CD14-positive monocyte (primary cell): ENCODE data around the gene PROKR2. TPM values are rescaled to one million over a fixed set of nuclear protein-coding genes. Genes with fewer than 3 reads are reported as not detected.
A peak's percentile ranks its signal among the peaks of the same experiment; 100 is the strongest.

Source experiments
- DNase-seq, 3 donors: peaks; one replicate each; pipeline ENCODE4 v3.0.0-alpha.2; 2011 to 2022
- H2AFZ ChIP-seq: 2 replicates; pipeline ENCODE4 v1.6.0; 2012; ENCODE audit warnings: mild to moderate bottlenecking, low read depth, low read length, inconsistent platforms; ENCODE audit not compliant: insufficient read depth, poor library complexity, severe bottlenecking
- H3K27ac ChIP-seq, 2 donors: 1 replicate in 1 of 2; 2 replicates in 1 of 2; pipeline ENCODE4 v1.5.1; 2012 to 2013; ENCODE audit warnings: low read length in 2 of 2, control low read depth in 1 of 2, inconsistent platforms in 1 of 2, low read depth in 1 of 2, mild to moderate bottlenecking in 1 of 2
- H3K27me3 ChIP-seq, 2 donors: one replicate each; pipeline versions ENCODE4 v1.6.0 to v1.6.1; 2011 to 2013; ENCODE audit warnings: low read length in 2 of 2; ENCODE audit not compliant: control insufficient read depth in 2 of 2, insufficient read depth in 2 of 2
- H3K36me3 ChIP-seq, 2 donors: replicated peaks in 1 of 2; 1 replicate in 1 of 2; 2 replicates in 1 of 2; pipeline versions ENCODE4 v1.5.1 to v1.6.1; 2012 to 2013; ENCODE audit warnings: low read length in 2 of 2, control low read depth in 1 of 2, inconsistent platforms in 1 of 2, mild to moderate bottlenecking in 1 of 2; ENCODE audit not compliant: insufficient read depth in 2 of 2, control insufficient read depth in 1 of 2
- H3K4me1 ChIP-seq, 2 donors: 1 replicate in 1 of 2; 2 replicates in 1 of 2; pipeline versions ENCODE4 v1.5.1 to v1.6.1; 2012 to 2013; ENCODE audit warnings: low read length in 2 of 2, control low read depth in 1 of 2, inconsistent platforms in 1 of 2, mild to moderate bottlenecking in 1 of 2, moderate library complexity in 1 of 2; ENCODE audit not compliant: insufficient read depth in 2 of 2, control insufficient read depth in 1 of 2
- H3K4me2 ChIP-seq: replicated peaks from 2 replicates; pipeline ENCODE3; 2012; ENCODE audit warnings: low read length, moderate library complexity, mild to moderate bottlenecking; ENCODE audit not compliant: poor library complexity, severe bottlenecking; ENCODE audit errors: extremely low read depth
- H3K4me3 ChIP-seq, 3 experiments: fragments of 200-600 bp in 1 of 3; sonication (generic) in 1 of 3; replicated peaks in 1 of 3; 1 replicate in 2 of 3; 2 replicates in 1 of 3; pipeline ENCODE4 v1.5.1; 2011 to 2013; ENCODE audit warnings: low read length in 3 of 3, mild to moderate bottlenecking in 3 of 3, control low read depth in 2 of 3, low read depth in 2 of 3, inconsistent platforms in 1 of 3, moderate library complexity in 1 of 3
- H3K79me2 ChIP-seq: 2 replicates; pipeline ENCODE4 v1.6.0; 2012; ENCODE audit warnings: mild to moderate bottlenecking, control low read depth, inconsistent platforms, low read length, moderate library complexity; ENCODE audit not compliant: insufficient read depth
- H3K9ac ChIP-seq: 2 replicates; pipeline ENCODE4 v1.6.0; 2017; ENCODE audit warnings: low read length, mild to moderate bottlenecking; ENCODE audit not compliant: insufficient read depth, poor library complexity, severe bottlenecking
- H3K9me3 ChIP-seq, 2 donors: replicated peaks in 1 of 2; 1 replicate in 1 of 2; 2 replicates in 1 of 2; pipeline versions ENCODE4 v1.5.1 to v1.6.1; 2012 to 2013; ENCODE audit warnings: low read length in 2 of 2, control low read depth in 1 of 2; ENCODE audit not compliant: control insufficient read depth in 1 of 2, insufficient read depth in 1 of 2
- H4K20me1 ChIP-seq: 2 replicates; pipeline ENCODE4 v1.6.0; 2012; ENCODE audit warnings: mild to moderate bottlenecking, low read length, control low read depth, moderate library complexity; ENCODE audit not compliant: insufficient read depth
- H3K27ac Mint-ChIP-seq, 7 donors: one replicate each; pipeline ENCODE4 v1.8.0; 2020; ENCODE audit warnings: mild to moderate bottlenecking in 7 of 7, mixed read lengths in 7 of 7, moderate library complexity in 6 of 7, inconsistent platforms in 2 of 7
- H3K27me3 Mint-ChIP-seq, 3 donors: one replicate each; pipeline ENCODE4 v1.8.0; 2021 to 2022; ENCODE audit warnings: low read depth in 3 of 3, mild to moderate bottlenecking in 3 of 3, mixed read lengths in 3 of 3, moderate library complexity in 3 of 3, inconsistent platforms in 1 of 3
- H3K36me3 Mint-ChIP-seq, 2 donors: one replicate each; pipeline ENCODE4 v1.8.0; 2020; ENCODE audit warnings: mixed read lengths in 2 of 2, inconsistent platforms in 1 of 2, mild to moderate bottlenecking in 1 of 2
- H3K4me1 Mint-ChIP-seq: one replicate; pipeline ENCODE4 v1.8.0; 2020; ENCODE audit warnings: mild to moderate bottlenecking, mixed read lengths
- H3K4me3 Mint-ChIP-seq, 2 donors: one replicate each; pipeline ENCODE4 v1.8.0; 2020; ENCODE audit warnings: mild to moderate bottlenecking in 2 of 2, mixed read lengths in 2 of 2, moderate library complexity in 1 of 2
- H3K9me3 Mint-ChIP-seq, 7 donors: one replicate each; pipeline ENCODE4 v1.8.0; 2020 to 2022; ENCODE audit warnings: mixed read lengths in 7 of 7, mild to moderate bottlenecking in 6 of 7, moderate library complexity in 6 of 7, inconsistent platforms in 2 of 7
- CTCF ChIP-seq: fragments of 200-600 bp; IDR thresholded peaks from one replicate; pipeline ENCODE4 v1.8.0; 2022; ENCODE audit warnings: antibody characterized with exemption, mild to moderate bottlenecking
- WGBS: methylation state at CpG from one replicate; pipeline ENCODE4 v1.1.5; 2013; ENCODE audit warnings: missing lambda C conversion rate; ENCODE audit not compliant: insufficient coverage; 5-methylcytosine and 5-hydroxymethylcytosine counted together
- intact Hi-C, 2 donors: fragments of 100-400 bp; cut with micrococcal nuclease; formaldehyde crosslinking; loops; one replicate each; pipeline versions ENCODE4 v1.15.0 to v1.15.1; 2023
- polyA plus RNA-seq, 3 donors: library from polyadenylated mRNA; depleted of rRNA in 1 of 3; unstranded in 2 of 3; stranded (reverse) in 1 of 3; fragments of 300-500 nt in 2 of 3; fragments of >200 nt in 1 of 3; fragmentation: Illumina TruSeq in 2 of 3; gene quantifications; 1 replicate in 2 of 3; 2 replicates in 1 of 3; pipeline ENCODE4 v1.2.3, GENCODE V29; 2012 to 2021

The PROKR2 gene
- polyA plus RNA-seq, 3 donors, result not detected

- Histone ChIP-seq H3K27ac (no peak overlapping the region), H3K79me2 (no peaks in the 10 kb centered on the region), H3K4me1 (peaks cover 12 to 18% of the 10 kb centered on the region in 2 donors), H3K9ac (no peak overlapping the region), H3K4me3 (no peak overlapping the region), H3K9me3 (peaks cover 8 to 16% of the 10 kb centered on the region in 2 donors), H3K27me3 (peaks cover 2 to 3% of the 10 kb centered on the region in 2 donors), H3K4me2 (no peak overlapping the region), H4K20me1 (no peaks in the 10 kb centered on the region), H2AFZ (no peak overlapping the region), H3K36me3 (no peaks in the 10 kb centered on the region)
- Mint-ChIP-seq H3K4me1 (peaks cover 18% of the 10 kb centered on the region), H3K36me3 (no peaks in the 10 kb centered on the region), H3K27me3 (peaks cover 3 to 8% (median 7%) of the 10 kb centered on the region in 3 donors), H3K27ac (no peak overlapping the region), H3K4me3 (no peak overlapping the region), H3K9me3 (peaks cover 4 to 39% (median 13%) of the 10 kb centered on the region in 7 donors)
- no peak for DNase-seq
- WGBS, result 0% methylated on average over 1 of the region's 4 CpGs
- no peak for TF ChIP-seq CTCF
- intact Hi-C loops, result no loop called here
Measured at GRCh38 chr20:5361176-5361575, 44.4 kb upstream of the PROKR2 start.

GRCh38 chr20:5357946-5358345 is 41.2 kb upstream of the PROKR2 start:
- H3K9me3 Mint-ChIP-seq, result peaks cover 3 to 33% (median 16%) of the 10 kb centered on the region in 7 donors
- peak overlapping the region in 1 of 3 experiments; percentile 22 for H3K4me3 ChIP-seq
- peak overlapping the region in 1 of 2 donors; percentile 57 for H3K4me3 Mint-ChIP-seq
- H3K27me3 Mint-ChIP-seq, result peaks cover 1 to 9% (median 5%) of the 10 kb centered on the region in 3 donors
- no peaks in the 10 kb centered on the region for H3K36me3 ChIP-seq
- H3K27ac Mint-ChIP-seq, result peak overlapping the region in 4 of 7 donors; percentile 46 to 76 (median 58)
- DNase-seq, result peak; percentile 47 to 66 (median 48)
- H3K4me1 ChIP-seq, result peaks cover 21 to 31% of the 10 kb centered on the region in 2 donors
- peak overlapping the region; percentile 41 for H3K4me2 ChIP-seq
- no CpG with 5 or more reads among the region's 2 CpGs for WGBS
- H4K20me1 ChIP-seq, result no peaks in the 10 kb centered on the region
- TF ChIP-seq CTCF, result no peak
- intact Hi-C loops, result no loop called here
- no peak overlapping the region for H3K9ac ChIP-seq
- peaks cover 0 to 9% of the 10 kb centered on the region in 2 donors for H3K9me3 ChIP-seq
- no peaks in the 10 kb centered on the region for H3K27me3 ChIP-seq
- H3K27ac ChIP-seq, result peak overlapping the region in 1 of 2 donors; percentile 62
- no peaks in the 10 kb centered on the region for H3K36me3 Mint-ChIP-seq
- peak overlapping the region; percentile 11 for H2AFZ ChIP-seq
- peaks cover 32% of the 10 kb centered on the region for H3K4me1 Mint-ChIP-seq
- no peaks in the 10 kb centered on the region for H3K79me2 ChIP-seq
